Measurements from ENCODE around the gene TRAF7.

DNA sequence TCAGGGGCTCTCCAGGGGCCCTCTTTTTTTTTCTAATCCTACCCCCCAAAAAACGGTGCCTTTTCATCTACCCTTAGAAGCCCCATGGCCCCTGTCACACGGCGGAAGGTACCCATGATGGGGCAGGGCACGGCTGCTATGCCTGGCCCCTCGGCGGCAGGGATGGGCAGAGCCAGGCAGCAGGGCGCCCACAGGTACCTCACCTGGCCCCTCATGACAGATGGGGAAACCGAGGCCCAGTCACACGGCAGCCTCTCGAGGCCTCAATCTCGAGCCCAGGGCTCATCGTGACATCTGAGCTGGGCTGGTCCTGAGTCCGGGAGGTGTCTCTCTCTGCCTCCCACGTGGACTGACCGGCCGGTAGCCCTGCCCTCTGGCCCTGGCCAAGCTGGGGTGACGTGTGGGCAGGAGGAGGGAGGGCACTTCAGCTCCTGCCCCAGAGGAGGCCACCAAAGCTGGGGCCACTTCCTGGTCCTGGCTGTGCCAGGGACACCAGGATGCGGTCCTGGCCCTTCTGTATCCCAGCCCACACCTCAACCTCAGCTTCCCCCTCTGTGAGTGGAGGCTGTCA, 11.6 kb downstream of the TRAF7 start:
- TF ChIP-seq CTCF (IDR thresholded peaks at IDR 0.05; ENCODE audit: borderline replicate concordance, extremely low read depth, low read length, poor library complexity, severe bottlenecking) (no peak), EZH2 (IDR thresholded peaks at IDR 0.05; ENCODE audit: borderline replicate concordance, low read depth, low read length, severe bottlenecking) (no peak)

Measured in DND-41 (cell line).